Osteocyte (in vitro differentiated cells): ENCODE measurements around the gene AGPS. TPM values are rescaled to one million over a fixed set of nuclear protein-coding genes. Genes with fewer than 3 reads are reported as not detected.

Experiments
- DNase-seq: peaks from one replicate; pipeline ENCODE4 v3.0.0; 2021; ENCODE audit warnings: mixed read lengths; ENCODE audit not compliant: unreplicated experiment; ENCODE audit errors: extremely low spot score
- H3K27ac Mint-ChIP-seq: one replicate; pipeline ENCODE4 v1.8.0; 2021; ENCODE audit warnings: mild to moderate bottlenecking, mixed read lengths; ENCODE audit not compliant: unreplicated experiment
- H3K27me3 Mint-ChIP-seq: one replicate; pipeline ENCODE4 v1.8.0; 2021; ENCODE audit warnings: mixed read lengths; ENCODE audit not compliant: unreplicated experiment
- H3K36me3 Mint-ChIP-seq: one replicate; pipeline ENCODE4 v1.8.0; 2021; ENCODE audit warnings: mixed read lengths; ENCODE audit not compliant: unreplicated experiment
- H3K4me1 Mint-ChIP-seq: one replicate; pipeline ENCODE4 v1.8.0; 2021; ENCODE audit warnings: mixed read lengths; ENCODE audit not compliant: unreplicated experiment
- H3K4me3 Mint-ChIP-seq: one replicate; pipeline ENCODE4 v1.8.0; 2021; ENCODE audit warnings: mild to moderate bottlenecking, moderate library complexity, mixed read lengths; ENCODE audit not compliant: unreplicated experiment
- H3K9me3 Mint-ChIP-seq: one replicate; pipeline ENCODE4 v1.8.0; 2021; ENCODE audit warnings: mixed read lengths; ENCODE audit not compliant: unreplicated experiment
- total RNA-seq: library from RNA; stranded (reverse); gene quantifications from 2 replicates; pipeline ENCODE4 v1.2.1, GENCODE V29; 2021
- TF ChIP-seq, protein P1 (sequence below): fragments of 200-600 bp; sonication (generic); IDR thresholded peaks from 2 replicates; pipeline ENCODE4 v1.5.0; 2021; ENCODE audit warnings: antibody characterized with exemption, mild to moderate bottlenecking, moderate library complexity

AGPS gene
- total RNA-seq, 1 donor from 2014 or later: 38.0 TPM

DNA sequence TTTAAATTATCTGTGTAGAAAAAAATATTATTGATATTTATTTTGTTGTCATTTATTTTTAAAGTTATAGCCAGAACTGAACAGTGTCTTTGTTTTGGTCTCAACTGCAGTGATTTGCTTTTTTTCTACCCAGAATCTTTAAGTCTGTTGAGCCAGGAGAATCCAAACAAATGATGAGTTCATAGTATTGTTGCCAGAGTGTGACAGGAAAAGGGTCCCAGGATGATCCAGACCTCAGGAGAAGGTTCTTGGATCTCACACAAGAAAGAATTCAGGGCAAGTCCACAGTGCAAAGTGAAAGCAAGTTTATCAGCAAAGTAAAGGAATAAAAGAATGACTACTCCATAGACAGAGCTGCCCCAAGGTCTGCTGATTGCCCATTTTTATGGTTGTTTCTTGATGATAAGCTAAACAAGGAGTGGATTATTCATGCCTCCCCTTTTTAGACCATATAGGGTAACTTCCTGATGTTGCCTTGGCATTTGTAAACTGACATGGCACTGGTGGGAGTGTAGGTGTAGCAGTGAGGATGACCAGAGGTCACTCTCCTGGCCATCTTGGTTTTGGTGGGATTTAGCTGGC, 127.1 kb downstream of the AGPS start:
- no peaks in the 10 kb centered on the region for H3K9me3 Mint-ChIP-seq
- H3K4me1 Mint-ChIP-seq: no peaks in the 10 kb centered on the region
- no peak for DNase-seq
- TF ChIP-seq, protein P1, sequence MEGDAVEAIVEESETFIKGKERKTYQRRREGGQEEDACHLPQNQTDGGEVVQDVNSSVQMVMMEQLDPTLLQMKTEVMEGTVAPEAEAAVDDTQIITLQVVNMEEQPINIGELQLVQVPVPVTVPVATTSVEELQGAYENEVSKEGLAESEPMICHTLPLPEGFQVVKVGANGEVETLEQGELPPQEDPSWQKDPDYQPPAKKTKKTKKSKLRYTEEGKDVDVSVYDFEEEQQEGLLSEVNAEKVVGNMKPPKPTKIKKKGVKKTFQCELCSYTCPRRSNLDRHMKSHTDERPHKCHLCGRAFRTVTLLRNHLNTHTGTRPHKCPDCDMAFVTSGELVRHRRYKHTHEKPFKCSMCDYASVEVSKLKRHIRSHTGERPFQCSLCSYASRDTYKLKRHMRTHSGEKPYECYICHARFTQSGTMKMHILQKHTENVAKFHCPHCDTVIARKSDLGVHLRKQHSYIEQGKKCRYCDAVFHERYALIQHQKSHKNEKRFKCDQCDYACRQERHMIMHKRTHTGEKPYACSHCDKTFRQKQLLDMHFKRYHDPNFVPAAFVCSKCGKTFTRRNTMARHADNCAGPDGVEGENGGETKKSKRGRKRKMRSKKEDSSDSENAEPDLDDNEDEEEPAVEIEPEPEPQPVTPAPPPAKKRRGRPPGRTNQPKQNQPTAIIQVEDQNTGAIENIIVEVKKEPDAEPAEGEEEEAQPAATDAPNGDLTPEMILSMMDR: no peak
- H3K4me3 Mint-ChIP-seq: no peak overlapping the region
- no peak overlapping the region for H3K27ac Mint-ChIP-seq
- H3K36me3 Mint-ChIP-seq: peaks cover 3% of the 10 kb centered on the region
- no peaks in the 10 kb centered on the region for H3K27me3 Mint-ChIP-seq

DNA sequence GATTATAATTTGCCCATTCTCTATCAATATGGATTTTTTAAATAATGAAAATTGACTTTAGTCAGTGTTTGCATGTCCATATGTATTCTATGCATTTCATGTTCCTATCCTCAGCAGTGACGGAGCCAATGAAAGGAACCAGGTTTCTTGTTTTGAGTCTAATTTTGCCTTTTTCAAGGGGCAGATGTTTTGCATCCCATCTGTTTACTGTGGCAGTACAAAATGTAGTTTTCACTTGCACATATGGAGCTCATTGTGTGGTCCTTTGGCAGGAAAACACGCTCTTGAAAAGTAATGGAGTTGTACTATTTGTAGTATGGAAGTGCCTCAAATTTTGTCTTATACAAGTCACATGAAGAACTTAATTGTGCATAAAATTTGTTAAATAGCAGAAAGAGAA, 127.8 kb downstream of the AGPS start:
- TF ChIP-seq, protein P1: no peak
- H3K4me1 Mint-ChIP-seq: no peaks in the 10 kb centered on the region
- H3K9me3 Mint-ChIP-seq: no peaks in the 10 kb centered on the region
- H3K27me3 Mint-ChIP-seq: no peaks in the 10 kb centered on the region
- H3K4me3 Mint-ChIP-seq: no peak overlapping the region
- no peak overlapping the region for H3K27ac Mint-ChIP-seq
- DNase-seq: no peak
- H3K36me3 Mint-ChIP-seq: peaks cover 2% of the 10 kb centered on the region

DNA sequence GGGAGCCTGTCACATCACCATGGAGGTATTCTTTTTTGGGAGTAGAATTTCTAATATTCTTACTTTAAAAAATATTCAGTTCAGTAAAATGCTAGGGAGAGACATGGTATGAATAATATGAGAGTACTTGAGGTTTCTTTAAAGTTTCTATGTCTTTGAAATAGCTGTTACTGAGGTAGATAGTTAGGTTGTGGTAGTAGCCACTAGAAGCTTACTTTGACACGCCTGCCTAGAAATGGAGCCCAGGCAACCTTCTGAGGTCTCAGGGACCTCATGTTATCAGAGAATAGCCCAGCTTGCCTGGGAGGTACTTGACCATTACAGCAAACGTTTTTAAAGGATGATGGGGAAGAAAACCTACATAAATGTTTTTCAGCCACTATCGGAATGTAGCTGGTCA, 131.2 kb downstream of the AGPS start:
- H3K27ac Mint-ChIP-seq: no peak overlapping the region
- no peak overlapping the region for H3K4me3 Mint-ChIP-seq
- no peaks in the 10 kb centered on the region for H3K4me1 Mint-ChIP-seq
- TF ChIP-seq, protein P1: no peak
- no peak for DNase-seq
- no peaks in the 10 kb centered on the region for H3K27me3 Mint-ChIP-seq
- peaks cover 4% of the 10 kb centered on the region for H3K36me3 Mint-ChIP-seq
- H3K9me3 Mint-ChIP-seq: no peaks in the 10 kb centered on the region

DNA sequence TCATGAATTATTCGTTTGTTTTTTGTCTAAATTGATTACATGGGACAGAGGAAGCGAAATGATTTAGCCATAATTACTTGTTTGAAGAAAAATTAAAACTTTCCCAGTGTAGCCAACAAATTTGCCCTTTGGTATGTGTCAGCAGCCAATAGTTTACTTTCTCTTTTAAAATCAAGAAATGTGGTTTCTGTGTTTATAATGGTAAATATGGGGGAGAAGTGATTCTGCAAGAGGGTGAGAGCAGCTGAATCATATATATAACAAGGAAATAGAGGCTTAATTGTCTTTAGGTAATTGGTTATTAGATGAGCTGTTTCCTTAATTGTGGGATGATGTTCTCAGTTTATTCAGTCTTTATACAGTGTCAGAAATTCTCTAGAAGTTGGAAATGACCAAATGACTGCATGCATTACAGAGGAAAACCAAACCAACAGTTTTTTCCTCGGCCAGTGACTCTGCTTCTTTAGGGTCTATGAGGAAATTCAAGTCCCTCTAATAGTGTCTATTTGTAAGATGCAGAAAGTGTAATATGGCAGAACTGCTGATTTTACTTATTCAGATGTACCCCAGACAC, 132.9 kb downstream of the AGPS start:
- H3K4me3 Mint-ChIP-seq: no peak overlapping the region
- TF ChIP-seq, protein P1: no peak
- H3K27ac Mint-ChIP-seq: no peak overlapping the region
- no peak for DNase-seq
- H3K9me3 Mint-ChIP-seq: no peaks in the 10 kb centered on the region
- no peaks in the 10 kb centered on the region for H3K4me1 Mint-ChIP-seq
- peaks cover 4% of the 10 kb centered on the region for H3K36me3 Mint-ChIP-seq
- H3K27me3 Mint-ChIP-seq: no peaks in the 10 kb centered on the region

DNA sequence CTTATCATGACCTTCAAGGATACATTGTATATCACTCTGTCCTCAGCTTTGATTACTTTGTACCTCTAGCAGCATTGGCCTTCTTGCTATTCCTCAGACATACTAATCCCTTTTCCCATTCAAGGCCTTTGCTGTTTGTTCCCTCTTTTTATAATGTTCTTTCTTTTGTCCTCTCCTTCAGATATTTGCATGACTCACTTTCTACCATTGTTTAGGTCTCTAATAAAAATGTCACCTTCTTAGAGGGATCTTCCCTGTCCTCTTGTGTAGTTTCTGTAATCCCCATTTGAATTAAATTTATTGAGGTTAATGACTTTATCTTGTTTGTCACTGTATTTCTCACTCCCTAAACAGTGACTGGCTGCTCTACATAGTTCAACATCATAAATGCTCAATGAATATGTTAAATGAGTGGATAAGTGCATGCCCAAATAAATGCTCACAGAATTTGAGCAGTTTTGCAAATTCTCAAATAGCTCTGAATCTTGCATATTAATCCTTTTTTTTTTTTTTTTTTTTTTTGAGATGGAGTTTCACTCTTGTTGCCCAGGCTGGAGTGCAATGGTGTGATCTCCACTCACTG, 135.9 kb downstream of the AGPS start:
- TF ChIP-seq, protein P1: no peak
- DNase-seq: no peak
- Mint-ChIP-seq H3K4me3 (no peak overlapping the region), H3K27ac (no peak overlapping the region), H3K4me1 (no peaks in the 10 kb centered on the region), H3K27me3 (no peaks in the 10 kb centered on the region), H3K36me3 (peaks cover 6% of the 10 kb centered on the region), H3K9me3 (no peaks in the 10 kb centered on the region)
